HG02870 (cell line): ENCODE results near the gene BCL11B.

ENCODE experiments used
- ATAC-seq: cut with Tn5 transposase; IDR thresholded peaks from one replicate; pipeline ENCODE4 v1.9.1; 2021; ENCODE audit warnings: mild to moderate bottlenecking, moderate library complexity; ENCODE audit not compliant: unreplicated experiment

Gene BCL11B

DNA sequence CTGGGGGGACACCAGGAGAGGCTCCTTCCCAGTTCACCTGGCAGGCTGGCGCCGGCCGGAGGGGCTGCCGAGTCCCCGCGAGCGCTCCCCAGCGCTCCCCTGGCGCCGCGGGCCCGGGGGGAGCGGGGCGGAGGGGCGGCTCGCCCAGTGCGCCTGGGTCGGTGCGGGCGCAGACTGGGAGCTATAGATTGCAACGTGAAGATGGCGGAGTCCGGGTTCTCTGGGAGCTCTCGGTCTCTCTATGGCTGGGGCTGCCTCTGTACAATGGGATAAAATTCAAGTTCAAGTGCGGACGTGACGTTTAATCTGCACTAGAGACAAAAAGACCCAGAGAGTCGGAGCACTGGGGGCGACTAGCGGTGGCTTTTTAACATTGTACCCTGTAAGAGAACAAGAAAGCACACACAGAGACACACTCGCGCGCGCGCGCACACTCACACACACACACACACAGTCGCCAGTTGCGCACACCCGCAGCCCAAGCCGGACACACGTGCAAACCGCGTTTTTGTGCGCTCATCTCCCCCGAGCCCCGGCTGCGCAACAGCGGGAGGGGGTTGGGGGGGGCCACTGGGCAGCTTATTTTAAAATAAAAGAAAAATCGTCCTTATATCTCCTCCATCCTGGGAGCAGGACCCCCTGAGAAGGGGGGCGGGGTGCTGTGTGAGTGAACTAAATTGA is at the start of gene BCL11B:
Gene BCL11B (minus strand): TSS at position 247 of the 681 bp plus-strand sequence. CDS start 979 bp downstream, outside the sequence.
- ATAC-seq = peak; percentile 92

DNA sequence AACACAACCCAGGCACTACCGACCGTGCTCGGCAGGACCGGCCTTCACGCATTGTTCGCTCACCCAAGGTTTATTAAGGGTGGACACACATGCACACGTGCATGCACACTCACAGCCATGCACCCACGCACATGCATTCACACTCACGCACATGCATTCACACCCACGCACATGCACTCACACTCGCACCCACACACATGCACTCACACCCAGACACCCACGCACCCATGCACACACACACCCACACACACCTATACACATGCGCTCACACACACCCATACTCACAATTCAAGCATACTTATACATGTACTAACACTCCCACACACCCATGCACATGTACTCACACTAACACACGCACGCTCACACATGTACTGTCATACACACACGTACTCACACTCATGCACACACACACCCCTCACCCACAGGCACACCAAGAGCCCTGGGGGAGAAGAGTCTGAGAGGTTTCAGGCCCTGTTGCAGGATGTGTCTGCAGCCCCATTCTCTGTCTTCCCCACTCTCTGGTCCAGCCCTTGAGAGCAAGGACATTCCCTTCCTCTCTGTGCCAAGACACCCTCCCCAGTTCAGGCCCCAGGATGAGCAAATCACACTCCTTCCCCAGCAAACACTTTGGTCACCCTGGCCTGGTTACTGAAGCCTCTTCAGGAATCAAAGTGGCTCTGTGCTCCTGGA is 49.4 kb upstream of the BCL11B start:
- ATAC-seq = no peak

DNA sequence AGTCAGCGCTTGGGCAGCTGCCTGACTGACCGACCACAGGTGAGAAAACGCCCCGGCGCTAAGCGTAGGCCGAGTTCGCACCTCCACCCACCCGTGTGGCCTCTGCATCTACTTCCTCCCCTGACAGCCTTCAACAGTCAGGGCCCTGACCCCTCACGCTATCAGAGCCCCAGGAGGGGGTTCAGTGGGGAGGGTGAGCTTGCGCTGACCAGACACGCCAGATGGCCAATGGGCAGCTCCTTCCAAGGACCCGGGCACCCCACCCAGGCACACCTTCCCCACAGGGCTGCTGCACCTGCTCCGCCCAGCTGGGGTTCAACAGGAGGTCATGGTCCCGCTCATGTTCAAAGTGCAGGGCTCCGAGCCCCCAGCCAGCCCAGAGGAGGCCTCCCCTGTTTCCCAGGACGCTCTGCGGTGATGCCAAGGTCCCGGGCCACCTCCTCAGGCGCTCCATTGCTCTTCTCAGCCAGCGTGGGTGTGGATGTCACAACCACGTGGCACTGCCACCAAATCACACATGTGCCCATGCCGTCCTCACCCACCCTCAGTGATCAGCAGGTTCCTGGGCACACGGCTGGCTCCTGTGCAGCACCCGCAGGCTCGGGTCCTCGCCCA is 48.7 kb upstream of the BCL11B start:
- ATAC-seq = no peak

GRCh38 chr14:99320105-99320572 is 48.1 kb upstream of the BCL11B start:
- ATAC-seq = peak; percentile 59

GRCh38 chr14:99318959-99319295 is 46.9 kb upstream of the BCL11B start:
- ATAC-seq = no peak

DNA sequence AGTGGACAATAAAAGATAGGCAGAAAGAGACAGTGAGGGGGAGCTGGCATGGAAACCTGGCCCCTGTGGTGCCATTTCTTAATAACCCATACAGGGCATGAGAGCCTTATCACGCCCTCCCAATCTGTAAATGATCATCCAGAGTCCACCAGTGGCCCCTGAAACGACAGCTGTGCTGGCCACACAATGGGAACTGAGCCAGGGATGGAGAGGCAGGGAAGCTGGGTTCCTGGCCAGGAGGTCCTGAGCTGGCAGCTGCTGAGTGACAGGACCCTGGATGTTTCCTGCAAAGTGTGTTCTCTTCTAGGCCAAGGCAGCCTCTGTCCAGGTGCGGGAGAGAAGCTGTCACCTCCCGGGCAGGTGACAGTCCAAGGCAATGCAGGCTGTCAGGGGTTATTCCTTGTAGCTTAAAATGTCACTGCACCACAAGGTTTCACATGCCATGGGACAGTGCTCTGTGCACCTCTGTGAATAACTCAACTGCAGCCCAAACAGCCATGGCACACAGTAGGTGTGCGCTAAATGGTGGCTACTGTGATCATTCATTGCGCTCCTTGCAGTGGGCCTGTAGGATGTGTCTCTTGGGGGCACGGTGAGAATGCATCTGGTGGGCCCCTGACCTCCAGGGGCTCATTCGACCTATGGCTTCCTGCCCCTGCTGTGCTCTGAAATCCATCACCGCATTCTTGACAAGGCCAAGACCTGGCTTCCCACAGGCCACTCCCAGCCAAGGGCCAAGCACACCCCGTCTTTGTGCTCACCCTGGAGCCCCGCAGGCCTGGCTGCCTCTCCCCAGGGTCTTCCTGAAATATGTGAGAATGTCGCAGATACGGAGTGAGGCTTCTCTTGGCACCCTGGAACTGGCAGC is 46.3 kb upstream of the BCL11B start:
- no peak for ATAC-seq

DNA sequence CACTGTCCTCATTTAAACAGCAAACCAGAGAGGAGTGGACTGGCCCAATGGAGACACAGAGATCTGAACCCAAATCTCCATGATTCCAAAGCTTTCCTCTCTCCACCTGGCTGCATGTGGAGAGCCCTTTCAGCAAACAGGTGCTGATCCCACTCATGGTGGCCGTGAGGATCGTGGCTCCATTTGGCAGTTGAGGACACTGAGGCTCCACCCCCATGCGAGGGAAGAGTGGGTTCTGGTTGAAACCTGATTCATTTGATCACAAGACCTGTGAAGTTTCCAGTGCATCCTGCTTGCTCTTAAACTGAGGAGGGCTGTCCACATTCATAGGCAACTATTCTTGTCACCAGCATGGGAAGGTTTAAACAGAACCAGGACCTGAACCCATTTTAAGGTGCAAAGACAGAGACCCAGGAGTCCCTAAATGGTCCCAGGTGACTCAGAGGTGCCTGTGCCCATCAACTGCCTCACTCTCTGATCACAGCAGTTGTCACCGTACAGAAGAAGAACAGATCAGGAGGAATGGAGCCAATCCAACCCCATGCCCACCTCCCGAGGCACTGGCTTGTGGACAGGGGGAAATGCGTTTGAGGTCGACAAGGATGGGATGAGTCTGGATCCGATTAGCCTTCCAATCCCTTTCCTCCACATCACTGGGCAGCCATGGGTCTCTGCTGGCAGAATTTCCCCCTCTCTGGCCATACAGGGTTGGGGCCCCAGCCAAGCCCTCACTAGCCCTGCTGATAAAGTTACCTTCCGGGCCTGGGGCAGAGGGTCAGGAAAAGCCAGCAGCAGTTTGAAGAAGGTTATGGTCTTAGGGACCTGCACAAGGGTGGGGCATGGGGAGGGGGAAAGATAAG is 45.5 kb upstream of the BCL11B start:
- ATAC-seq = no peak

DNA sequence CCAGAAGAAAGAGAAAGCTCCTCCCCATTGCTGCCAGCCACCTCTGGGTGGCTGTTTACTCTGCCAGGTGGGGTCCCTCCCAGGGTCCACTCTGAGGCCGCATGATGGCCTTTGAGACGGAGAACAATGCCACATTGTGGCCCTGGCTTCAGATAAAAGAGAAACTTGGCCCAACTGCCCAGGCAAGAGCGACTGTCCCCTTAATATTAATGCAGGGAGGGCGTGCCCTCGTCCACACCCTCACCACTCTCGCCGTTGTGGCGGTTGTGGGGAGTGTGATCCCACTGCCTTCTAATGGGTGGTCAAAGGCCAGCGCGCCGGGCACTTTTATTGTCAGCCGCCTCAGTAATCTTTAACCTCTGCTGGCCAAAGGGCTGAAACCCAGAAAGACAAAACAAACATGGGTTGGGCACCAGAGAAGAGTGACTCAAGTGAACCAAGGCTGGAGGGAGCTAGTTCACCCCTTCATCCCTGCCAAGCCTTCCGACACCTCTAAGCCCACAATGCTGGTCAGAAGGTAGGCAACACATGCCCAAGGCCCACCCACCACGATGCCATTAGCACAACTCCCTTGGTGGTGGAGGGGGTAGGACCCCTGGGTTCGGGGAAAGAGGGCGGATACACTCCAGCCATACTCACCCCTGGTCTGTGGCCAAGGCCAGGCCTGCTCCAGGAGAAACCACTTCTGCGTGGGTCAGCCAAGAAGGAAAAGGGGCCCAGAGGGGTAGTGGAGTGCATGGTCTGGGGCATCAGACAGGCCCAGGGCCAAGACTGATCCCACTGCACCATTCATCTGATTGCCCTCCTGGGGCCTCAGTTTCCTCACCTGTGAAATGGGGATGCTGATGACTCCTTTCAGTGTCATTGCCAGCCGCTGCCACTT is 44.5 kb upstream of the BCL11B start:
- no peak for ATAC-seq

DNA sequence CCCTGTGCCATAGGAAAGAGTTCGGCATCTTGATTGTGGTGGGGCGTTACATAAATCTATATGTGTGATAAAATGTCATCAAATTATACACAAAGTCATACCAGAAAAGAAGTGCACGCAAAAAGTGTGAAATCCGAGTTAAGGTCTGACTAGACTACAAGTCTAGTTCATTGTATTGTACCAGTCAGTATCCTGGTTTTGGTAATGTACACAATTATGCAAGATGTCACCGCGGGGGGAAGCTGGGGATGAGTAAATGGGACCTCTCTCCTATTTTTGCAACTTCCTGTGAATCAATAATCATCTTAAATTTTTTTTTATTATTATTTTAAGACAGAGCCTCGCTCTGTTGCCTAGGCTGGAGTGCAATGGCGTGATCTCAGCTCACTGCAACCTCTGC is 43.2 kb upstream of the BCL11B start:
- ATAC-seq = no peak

DNA sequence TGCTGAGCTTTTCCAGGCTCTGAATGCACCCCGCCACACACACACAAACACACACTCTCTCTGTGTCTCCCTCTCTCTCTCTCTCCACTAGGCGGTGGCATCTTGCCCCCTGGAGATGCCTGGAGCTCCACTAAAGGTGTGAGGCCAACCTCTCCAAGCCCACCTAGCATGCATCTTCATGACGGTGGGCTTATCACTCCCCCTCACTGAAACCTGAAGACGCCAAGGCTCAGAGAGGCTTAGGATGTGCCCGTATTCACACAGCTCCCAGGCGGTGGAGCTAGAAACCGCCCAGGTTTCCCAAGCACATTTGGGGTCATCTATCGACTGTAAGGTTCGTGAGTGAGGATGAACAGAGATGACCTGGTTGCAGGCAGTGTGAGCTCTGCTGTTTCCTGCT is 42.6 kb upstream of the BCL11B start:
- ATAC-seq = no peak

DNA sequence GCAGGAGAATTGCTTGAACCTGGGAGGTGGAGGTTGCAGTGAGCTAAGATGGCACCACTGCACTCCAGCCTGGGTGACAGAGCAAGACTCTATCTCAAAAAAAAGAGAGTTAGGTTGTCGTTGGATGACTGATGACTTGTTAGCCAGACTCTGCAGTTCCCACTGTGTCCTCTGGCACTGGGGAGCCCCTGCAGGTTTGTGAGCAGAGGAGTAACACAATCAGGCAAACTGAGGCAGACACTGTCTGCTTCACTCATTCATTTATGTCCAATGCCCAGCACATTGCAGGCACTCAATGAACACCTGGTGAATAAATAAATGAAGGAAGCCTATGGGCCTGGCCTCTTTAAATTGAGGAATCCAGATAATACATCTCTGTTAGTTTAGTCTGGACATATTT is 41.2 kb upstream of the BCL11B start:
- no peak for ATAC-seq

DNA sequence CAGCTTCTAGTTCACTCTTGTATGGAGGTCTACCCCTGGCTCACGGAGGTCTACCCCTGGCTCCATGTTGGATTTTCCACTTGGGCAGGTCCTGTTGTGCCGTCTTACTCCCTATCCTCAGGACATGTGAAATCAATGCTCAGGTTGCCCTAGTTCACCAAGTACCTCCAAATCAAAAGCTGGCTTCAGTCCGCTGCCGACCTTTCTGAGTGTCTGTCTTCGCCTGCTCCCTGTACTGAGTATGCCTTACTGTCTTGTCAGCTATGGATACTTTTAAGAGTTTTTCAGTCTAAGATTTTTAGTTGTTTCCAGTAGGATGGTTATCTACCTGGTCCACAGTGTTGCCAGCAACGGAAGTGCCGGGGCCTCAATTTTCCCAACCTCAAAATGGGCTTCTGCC is 40.1 kb upstream of the BCL11B start:
- no peak for ATAC-seq

DNA sequence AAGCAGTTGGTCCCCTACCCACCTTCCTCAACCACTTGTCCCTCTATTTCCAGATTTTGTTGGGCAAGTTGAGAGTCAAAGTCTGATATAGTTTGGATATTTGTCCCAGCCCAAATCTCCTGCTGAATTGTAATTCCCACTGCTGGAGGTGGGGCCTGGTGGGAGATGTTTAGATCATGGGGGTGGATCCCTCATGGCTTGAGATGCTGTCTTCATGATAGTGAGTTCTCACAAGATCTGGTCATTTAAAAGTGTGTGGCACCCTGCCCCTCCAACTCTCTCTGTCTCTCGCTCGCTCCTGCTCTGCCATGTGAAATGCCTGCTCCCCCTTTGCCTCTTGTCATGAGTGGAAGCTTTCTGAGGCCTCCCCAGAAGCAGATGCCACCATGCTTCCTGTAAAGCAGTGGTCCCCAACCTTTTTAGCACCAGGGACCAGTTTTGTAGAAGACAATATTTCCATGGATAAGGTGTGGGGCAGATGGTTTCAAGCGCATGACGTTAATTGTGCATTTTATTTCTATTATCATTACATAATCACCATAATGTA is 37.3 kb upstream of the BCL11B start:
- ATAC-seq = no peak

GRCh38 chr14:99304208-99304607 is 32.2 kb upstream of the BCL11B start:
- no peak for ATAC-seq

DNA sequence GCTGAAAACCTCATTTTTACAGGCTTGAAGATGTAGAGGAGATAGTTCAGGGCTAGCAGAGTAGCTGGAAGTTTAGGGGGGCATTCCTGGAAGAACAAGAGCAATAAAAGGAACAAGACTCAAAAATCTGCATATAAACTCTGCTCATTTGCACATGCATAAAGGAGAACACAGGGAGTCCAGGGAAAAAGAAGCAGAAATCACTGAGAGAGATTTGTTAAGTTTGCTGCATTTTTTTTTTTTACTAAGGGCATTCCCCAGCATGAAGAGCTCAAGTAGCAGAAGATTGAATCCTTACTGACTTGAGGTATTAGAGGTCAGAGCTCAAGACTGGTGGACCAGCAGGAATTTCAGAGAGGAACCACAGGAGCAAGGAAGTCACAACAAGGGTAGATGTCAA is 28.2 kb upstream of the BCL11B start:
- ATAC-seq = no peak

GRCh38 chr14:99296517-99296916 is 24.5 kb upstream of the BCL11B start:
- ATAC-seq = no peak

DNA sequence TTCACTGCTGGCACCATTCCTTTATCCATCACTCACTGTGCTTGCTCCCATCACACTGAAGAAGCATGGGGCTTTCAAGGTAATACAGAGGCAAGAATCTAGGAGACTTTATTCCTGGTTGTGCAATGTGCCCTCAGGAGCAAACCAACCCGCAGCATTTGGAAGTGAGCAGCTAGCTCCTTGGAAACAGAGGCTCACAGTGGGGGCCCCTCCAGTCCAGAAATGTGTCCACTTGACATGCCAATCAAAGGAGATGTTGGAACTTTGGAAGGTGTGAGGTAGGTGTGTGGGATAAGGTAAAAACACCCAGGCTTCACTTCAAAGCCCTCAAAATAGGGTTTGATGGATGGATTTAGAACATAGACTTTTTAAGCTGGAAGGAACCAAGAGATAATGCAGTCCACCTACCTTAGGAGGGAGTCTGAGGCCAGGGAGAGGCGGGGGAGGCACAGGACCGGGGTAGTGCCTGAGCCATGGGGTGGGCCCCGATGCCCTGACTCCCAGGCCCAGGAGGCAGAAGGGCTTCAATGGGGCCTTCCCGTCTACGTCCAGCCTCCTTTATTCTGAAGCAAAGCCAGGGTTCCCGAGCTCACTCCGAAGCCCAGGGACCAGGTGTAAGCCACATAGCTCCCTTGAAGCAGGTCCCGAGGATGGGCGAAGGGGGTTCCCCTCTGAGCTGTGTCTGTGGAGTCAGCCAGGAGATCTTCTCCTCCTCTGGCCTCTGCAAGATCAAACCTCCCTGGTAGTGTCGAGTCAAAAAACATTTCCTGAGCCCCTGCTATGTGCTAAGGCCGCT is 17.6 kb upstream of the BCL11B start:
- ATAC-seq = no peak

- no peak for ATAC-seq
Measured at GRCh38 chr14:99288948-99289347, 17.0 kb upstream of the BCL11B start.
